ENCODE data around the gene GCN1.

GCN1 gene

DNA sequence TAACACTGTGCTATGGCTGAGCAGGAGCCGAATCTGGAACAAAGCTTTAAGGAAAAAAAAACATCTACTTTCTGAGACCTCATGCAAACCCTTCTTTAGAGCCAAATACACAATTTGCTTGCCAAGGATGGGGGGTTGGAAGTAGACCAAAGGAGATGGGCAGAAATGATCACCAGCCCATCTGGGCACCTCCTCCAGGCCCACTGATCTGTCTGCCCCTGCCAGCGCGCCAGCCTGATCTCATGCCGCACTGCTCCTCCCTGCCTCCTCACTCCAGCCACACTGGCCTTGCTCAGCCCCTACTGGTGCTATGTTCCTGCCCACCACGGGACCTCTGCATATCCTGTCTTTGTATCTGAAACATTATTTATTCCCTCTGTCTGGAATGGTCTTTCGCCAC is 53.2 kb downstream of the GCN1 start:
- H3K27ac ChIP-seq: no peak overlapping the region
- no peak for TF ChIP-seq ZFX (IDR thresholded peaks at IDR 0.05)
- TF ChIP-seq, protein P1, sequence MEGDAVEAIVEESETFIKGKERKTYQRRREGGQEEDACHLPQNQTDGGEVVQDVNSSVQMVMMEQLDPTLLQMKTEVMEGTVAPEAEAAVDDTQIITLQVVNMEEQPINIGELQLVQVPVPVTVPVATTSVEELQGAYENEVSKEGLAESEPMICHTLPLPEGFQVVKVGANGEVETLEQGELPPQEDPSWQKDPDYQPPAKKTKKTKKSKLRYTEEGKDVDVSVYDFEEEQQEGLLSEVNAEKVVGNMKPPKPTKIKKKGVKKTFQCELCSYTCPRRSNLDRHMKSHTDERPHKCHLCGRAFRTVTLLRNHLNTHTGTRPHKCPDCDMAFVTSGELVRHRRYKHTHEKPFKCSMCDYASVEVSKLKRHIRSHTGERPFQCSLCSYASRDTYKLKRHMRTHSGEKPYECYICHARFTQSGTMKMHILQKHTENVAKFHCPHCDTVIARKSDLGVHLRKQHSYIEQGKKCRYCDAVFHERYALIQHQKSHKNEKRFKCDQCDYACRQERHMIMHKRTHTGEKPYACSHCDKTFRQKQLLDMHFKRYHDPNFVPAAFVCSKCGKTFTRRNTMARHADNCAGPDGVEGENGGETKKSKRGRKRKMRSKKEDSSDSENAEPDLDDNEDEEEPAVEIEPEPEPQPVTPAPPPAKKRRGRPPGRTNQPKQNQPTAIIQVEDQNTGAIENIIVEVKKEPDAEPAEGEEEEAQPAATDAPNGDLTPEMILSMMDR (conservative IDR thresholded peaks at IDR 0.05): no peak

DNA sequence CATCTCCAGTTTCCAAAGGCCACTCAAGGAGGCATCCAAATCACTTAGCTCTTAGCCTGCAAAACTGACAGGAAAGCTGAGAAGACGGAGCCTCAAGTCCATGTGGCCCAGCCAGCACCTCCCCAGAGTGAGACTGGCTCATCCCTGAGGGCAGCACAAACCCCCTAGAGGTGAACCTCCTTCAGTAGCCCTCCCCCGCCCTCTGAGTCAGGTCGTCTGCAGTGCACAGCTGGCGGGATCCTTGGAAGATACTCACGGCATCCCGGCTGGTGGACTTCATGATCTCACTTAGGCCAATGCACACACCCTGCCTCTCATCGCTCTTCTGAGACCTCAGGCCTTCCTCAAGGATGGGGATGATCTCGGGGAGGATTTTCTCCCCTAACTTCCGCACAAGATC is 53.9 kb downstream of the GCN1 start:
- H3K27ac ChIP-seq: no peak overlapping the region
- TF ChIP-seq ZFX (IDR thresholded peaks at IDR 0.05): no peak
- TF ChIP-seq, protein P1 (conservative IDR thresholded peaks at IDR 0.05): no peak

DNA sequence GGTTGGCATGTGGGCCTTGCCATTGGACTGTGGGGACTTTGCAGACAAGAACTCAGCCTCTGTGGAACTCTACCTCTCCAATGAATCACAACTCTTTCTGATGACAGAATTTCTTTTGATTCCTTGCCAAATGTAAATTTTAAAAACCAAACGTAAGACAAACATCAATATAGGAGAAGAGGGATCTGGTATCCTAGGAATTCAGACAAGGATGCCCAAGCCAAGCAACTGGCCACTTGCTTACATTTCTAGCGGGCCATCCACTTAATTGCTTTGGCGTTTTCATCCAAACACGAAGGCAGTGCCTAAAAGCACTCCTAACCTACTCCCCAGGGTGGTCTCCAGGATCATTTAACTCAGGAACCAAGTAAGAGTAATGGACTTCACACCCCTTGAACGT is 54.6 kb downstream of the GCN1 start:
- TF ChIP-seq, protein P1 (conservative IDR thresholded peaks at IDR 0.05): no peak
- no peak for TF ChIP-seq ZFX (IDR thresholded peaks at IDR 0.05)
- H3K27ac ChIP-seq: no peak overlapping the region

DNA sequence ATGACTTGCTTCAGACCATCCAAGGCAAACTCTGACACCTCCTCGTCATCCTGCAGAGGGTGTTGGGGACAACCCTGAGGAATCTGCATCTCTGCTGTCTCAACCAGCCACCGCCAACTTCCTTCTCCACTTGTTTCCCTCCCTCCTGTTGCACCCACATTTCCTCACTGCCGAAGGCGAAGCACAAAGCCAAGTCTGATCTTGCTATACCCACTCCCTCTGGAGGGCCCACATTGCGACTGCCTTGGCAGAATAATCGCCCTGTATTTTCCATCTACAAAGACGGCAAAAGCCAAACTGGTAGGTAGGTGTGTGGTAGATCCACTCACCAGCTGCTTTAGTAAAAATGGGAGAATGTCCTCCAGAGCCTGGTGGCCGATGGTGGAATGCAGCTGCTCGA is 56.1 kb downstream of the GCN1 start:
- no peak overlapping the region for H3K27ac ChIP-seq
- TF ChIP-seq ZFX (IDR thresholded peaks at IDR 0.05): no peak
- TF ChIP-seq, protein P1 (conservative IDR thresholded peaks at IDR 0.05): no peak

DNA sequence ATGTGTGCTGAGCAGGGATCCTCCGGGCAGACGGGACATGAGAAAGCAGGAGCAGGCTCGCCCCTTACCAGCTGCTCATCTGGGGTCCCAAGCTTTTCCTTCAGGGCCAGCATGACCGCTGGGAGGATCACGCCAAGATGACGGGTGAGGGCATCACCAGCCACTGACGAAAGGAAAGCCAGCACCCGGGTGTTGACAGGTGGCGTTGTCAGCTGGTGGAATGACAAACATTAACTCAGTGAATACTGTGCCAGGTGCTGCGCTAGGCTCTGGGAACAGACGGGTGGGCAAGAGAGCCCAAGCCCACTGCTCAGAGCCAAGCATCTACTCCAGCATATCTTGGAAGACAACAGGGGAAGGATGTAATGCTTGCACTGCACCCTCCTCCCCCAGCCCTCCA is 56.7 kb downstream of the GCN1 start:
- TF ChIP-seq ZFX (IDR thresholded peaks at IDR 0.05): no peak
- TF ChIP-seq, protein P1 (conservative IDR thresholded peaks at IDR 0.05): no peak

DNA sequence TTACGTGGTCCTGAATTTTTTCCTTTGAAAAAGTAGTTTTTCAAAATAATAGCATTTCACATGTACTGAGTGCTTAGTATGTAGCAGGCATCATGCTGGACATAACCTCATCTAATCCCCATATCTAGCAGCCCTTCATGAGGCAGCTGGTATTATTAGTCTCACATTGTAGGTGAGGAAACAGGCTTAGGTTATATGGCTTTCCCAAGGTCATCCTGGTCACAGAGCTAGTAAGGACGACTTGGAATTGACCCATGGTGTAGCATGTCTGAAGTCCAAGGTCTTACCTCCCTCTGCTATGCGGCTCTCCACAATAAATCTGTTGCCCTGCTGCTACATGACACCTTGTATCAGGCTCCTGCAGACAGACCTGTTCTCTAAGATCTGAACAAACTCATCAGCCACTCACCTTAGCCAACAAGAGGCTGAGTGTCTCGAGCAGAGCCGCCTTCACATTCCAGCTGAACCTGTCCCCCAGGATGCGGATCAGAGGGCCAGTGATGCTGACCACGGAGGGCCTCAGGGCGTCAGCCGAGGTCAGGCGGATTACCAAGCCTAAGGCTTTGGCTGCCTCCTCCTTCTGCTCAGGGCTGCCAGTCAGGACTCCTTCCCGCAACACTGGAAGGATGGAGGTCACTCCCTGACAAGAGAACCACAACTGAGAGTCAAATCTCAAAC is 58.3 kb downstream of the GCN1 start:
- no peak overlapping the region for H3K27ac ChIP-seq

More for the DNA sequence above, 56.7 kb downstream of the GCN1 start:
- H3K27ac ChIP-seq: no peak overlapping the region

DNA sequence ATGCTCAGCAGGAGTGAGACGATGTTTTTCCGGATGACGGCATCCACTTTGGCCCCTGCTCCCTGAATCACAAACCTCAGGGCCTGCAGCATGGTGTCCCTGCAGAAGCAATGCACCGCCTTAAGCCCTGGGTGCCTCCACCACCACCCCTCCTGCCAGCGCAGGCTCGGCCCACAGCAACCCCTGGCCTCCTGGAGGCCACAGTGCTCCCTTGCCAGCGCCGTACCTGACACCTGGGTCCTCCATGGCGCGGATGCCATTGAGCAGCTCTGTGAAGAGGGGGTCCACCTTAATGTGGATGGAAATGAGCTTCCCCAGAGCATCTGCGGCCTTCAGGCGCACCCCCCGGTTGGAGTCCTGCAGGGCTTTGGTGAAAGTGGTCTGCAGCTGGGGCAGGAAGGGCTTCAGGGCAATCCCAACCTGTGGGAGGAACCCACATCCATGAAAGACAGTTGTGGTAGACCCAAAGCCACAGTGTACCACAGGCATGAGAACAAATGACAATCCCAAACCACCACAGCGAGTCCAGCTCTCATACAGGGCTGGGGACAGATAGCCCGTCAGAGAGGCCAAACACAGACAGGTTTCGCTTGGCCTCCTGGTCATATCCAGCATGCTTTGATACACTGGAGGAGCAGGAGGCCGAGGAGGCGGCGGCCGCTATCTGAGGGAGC is 60.1 kb downstream of the GCN1 start:
- TF ChIP-seq, protein P1 (conservative IDR thresholded peaks at IDR 0.05): no peak
- no peak for TF ChIP-seq ZFX (IDR thresholded peaks at IDR 0.05)
- H3K27ac ChIP-seq: no peak overlapping the region

More for the DNA sequence above, 58.3 kb downstream of the GCN1 start:
- TF ChIP-seq, protein P1 (conservative IDR thresholded peaks at IDR 0.05): no peak
- no peak for TF ChIP-seq ZFX (IDR thresholded peaks at IDR 0.05)

All from C4-2B (cell line).